A549 treated with CORT108297 at 1 μM for 4 hours (cell line): ENCODE measurements around the gene IFT80. TPM values are rescaled to one million over a fixed set of nuclear protein-coding genes. Genes with fewer than 3 reads are reported as not detected.

Experiments
- total RNA-seq: library from RNA; stranded (reverse); fragments of 200-300 nt; extraction: Qiagen RNA extraction; gene quantifications from 5 replicates; pipeline ENCODE4 v1.2.3, GENCODE V29; 2022

Gene IFT80
- 9.4 to 18.3 TPM (median 14.0 TPM) in 5 replicates for total RNA-seq

DNA sequence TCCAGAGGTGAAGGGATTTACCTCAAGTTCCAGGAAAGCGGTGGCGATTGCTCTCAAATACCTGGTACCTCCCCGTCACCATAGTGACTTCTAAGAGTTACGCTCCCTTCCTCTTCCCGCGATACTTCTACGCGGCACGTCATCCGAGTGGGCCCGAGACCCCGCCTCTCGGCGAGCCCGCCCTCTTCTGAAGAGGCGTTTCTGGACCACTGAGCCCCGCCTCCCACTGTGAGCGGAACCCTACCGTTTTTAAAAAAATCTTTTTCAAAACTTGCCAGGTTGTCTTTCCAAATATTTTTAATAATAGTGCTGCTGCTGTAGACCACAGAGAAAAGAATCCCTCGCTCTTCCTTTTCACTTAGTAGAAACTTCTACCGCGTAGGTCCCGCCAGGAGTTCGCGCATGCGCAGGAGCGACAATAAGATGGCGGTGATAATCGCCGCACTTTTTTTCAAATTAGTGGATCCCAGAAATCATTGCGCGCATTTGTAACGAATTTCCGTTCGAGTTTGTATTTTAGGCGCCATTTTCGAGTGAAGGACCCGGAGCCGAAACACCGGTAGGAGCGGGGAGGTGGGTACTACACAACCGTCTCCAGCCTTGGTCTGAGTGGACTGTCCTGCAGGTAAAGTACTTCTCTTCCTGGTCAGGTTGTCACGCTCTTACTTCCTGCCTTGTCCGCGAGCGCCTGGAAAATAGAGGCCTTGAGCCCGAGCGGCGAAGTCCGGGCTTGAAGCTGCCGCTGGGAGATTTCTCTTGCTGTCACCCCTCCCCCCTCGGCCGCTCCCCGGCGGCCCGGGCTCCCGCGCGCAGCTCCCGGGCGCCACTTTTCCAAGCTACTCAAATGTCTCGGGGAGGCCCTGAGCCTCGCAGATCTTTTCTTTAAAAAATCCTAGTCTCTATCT is at the start of gene IFT80, which contains the start of gene SMC4:
Gene IFT80, minus strand, starts transcription at position 101 of the 905 bp plus-strand sequence. CDS start 14,625 bp downstream, outside the sequence.
Gene SMC4, plus strand, starts transcription at position 526 of the 905 bp plus-strand sequence. CDS start 1,177 bp downstream, outside the sequence.

GRCh38 chr3:160225176-160226025 is 173.6 kb downstream of the IFT80 start, which contains the start of gene C3orf80:
C3orf80 (plus strand) TSS chr3:160225422; CDS start chr3:160225636, 214 bp downstream.

Other genes starting within 250 kb of the IFT80 start
- gene C3orf80, start 173.8 kb downstream of the IFT80 start, total RNA-seq = 1.6 to 2.4 TPM (median 1.9 TPM) in 5 replicates
- gene SMC4, start 425 bp upstream of the IFT80 start, total RNA-seq = 82.8 to 109 TPM (median 96.8 TPM) in 5 replicates
- gene TRIM59, start 50.6 kb upstream of the IFT80 start, total RNA-seq = 9.3 to 12.0 TPM (median 9.4 TPM) in 5 replicates
- 28.1 to 33.2 TPM (median 30.7 TPM) in 5 replicates for gene KPNA4, start 166.3 kb upstream of the IFT80 start, total RNA-seq